ENCODE results near the gene ZSCAN30. TPM values are rescaled to one million over a fixed set of nuclear protein-coding genes. Genes with fewer than 3 reads are reported as not detected.

Gene ZSCAN30
- total RNA-seq, 2 donors from 2014 or later = 10.0 to 11.1 TPM

DNA sequence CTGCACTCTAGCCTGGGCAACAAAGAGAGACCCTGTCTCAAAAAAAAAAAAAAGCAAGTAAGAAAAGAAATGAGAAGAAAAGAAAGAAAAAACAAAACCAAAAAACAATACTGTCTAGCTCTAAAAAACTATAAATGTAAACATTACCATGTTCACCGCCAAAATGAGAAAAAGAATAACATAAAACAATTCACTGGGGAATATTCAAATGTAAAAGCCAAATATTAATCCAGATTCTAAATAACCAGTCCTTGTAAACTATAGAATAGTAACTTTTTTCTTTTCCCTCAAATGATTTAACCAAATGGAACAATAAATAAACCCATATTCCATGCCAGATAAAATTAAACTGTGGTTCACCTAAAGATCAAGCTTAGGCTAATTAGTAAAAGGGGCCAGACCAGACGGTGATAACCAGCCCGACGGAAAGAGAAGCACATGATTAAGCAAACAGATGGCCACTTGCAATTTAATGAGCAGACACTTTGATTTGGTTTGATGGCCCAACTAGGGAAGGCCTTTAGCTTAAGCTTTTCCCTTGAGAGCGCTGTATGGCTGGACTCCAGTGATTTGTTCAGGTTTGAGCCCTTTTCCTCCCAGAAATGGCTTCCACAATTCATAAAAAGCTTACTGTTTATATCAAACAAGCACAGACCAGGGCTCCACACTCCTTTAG, 88.6 kb downstream of the ZSCAN30 start:
- H3K9me3 ChIP-seq (ENCODE audit: control insufficient read depth, low read length, poor library complexity, severe bottlenecking) = no peaks in the 10 kb centered on the region
- H3K36me3 Mint-ChIP-seq (ENCODE audit: low read depth) = no peaks in the 10 kb centered on the region
- H3K4me3 Mint-ChIP-seq = no peak overlapping the region
- peaks cover 14% of the 10 kb centered on the region for H3K27me3 Mint-ChIP-seq
- H3K4me1 Mint-ChIP-seq = no peaks in the 10 kb centered on the region
- no peak overlapping the region for H3K27ac Mint-ChIP-seq
- no peak for DNase-seq
- no peak for ATAC-seq

Other genes with a start within 250 kb of the ZSCAN30 start
- gene MAPRE2, start 248.8 kb downstream of the ZSCAN30 start, total RNA-seq = 100 to 1,000 TPM in 1 of 2 donors, 10 to 100 TPM in 1; 91.4 to 111 TPM
- gene ZNF397, start 49.2 kb downstream of the ZSCAN30 start, total RNA-seq = 10 to 100 TPM; 10.1 to 10.4 TPM
- gene ZNF24, start 54.2 kb upstream of the ZSCAN30 start, total RNA-seq = 10 to 100 TPM; 59.9 to 67.4 TPM
- gene ZNF396, start 87.1 kb upstream of the ZSCAN30 start, total RNA-seq = under 1 TPM; 0.26 to 0.30 TPM
- gene INO80C, start 207.7 kb upstream of the ZSCAN30 start, total RNA-seq = 10 to 100 TPM; 20.9 to 21.3 TPM

Measured in T-helper 17 cell (primary cell).